Coronary artery (tissue), 2 donors: Measurements from ENCODE around the gene CYP24A1.

ENCODE experiments used
- DNase-seq: peaks from one replicate; pipeline ENCODE4 v3.0.0-alpha.2; 2017; ENCODE audit warnings: low spot score
- H3K27ac ChIP-seq, 2 donors: fragments of 200-600 bp; sonication (generic); one replicate each; pipeline ENCODE4 v1.5.1; 2016 to 2019
- H3K4me3 ChIP-seq: fragments of 200-600 bp; sonication (generic); 2 replicates; pipeline ENCODE4 v1.5.1; 2016; ENCODE audit warnings: mild to moderate bottlenecking, moderate library complexity
- CTCF ChIP-seq: fragments of 200-600 bp; sonication (generic); IDR thresholded peaks from one replicate; pipeline ENCODE4 v1.5.1; 2019; ENCODE audit warnings: antibody characterized with exemption

The CYP24A1 gene

GRCh38 chr20:54208548-54209176 is 34.9 kb upstream of the CYP24A1 start:
- H3K4me3 ChIP-seq, result peak overlapping the region; percentile 98
- no peak for TF ChIP-seq CTCF
- DNase-seq, result no peak
- peak overlapping the region; percentile 94 to 95 for H3K27ac ChIP-seq

GRCh38 chr20:54207743-54208547 is 34.2 kb upstream of the CYP24A1 start, which contains the start of gene PFDN4:
Gene PFDN4, plus strand, starts transcription at chr20:54208087. Its CDS starts 14 bp downstream, at chr20:54208101.
- Histone ChIP-seq H3K4me3 (peak within 1 kb of the TSS; percentile 98), H3K27ac (peak within 1 kb of the TSS; percentile 94 to 95)
- peak; percentile 78 for TF ChIP-seq CTCF
- DNase-seq, result peak; percentile 86

- no peak for TF ChIP-seq CTCF
- Histone ChIP-seq H3K4me3 (peak overlapping the region; percentile 98), H3K27ac (peak overlapping the region; percentile 94 to 95)
- no peak for DNase-seq
Observed at GRCh38 chr20:54207053-54207742, 33.4 kb upstream of the CYP24A1 start.

GRCh38 chr20:54205450-54205849 is 31.7 kb upstream of the CYP24A1 start:
- TF ChIP-seq CTCF, result no peak
- DNase-seq, result no peak
- Histone ChIP-seq H3K27ac (no peak overlapping the region), H3K4me3 (no peak overlapping the region)

- no peak overlapping the region for H3K4me3 ChIP-seq
- TF ChIP-seq CTCF, result no peak
- no peak for DNase-seq
- H3K27ac ChIP-seq, result no peak overlapping the region
Observed at GRCh38 chr20:54204481-54204880, 30.7 kb upstream of the CYP24A1 start.

- Histone ChIP-seq H3K27ac (no peak overlapping the region), H3K4me3 (no peak overlapping the region)
- no peak for TF ChIP-seq CTCF
- no peak for DNase-seq
Observed at GRCh38 chr20:54204063-54204462, 30.3 kb upstream of the CYP24A1 start.
